Stomach (tissue), 9 donors: Measurements from ENCODE around the gene OSM. TPM values are rescaled to one million over a fixed set of nuclear protein-coding genes. Genes with fewer than 3 reads are reported as not detected.

Experiments used
- DNase-seq, 2 donors: peaks; one replicate each; pipeline versions ENCODE4 v3.0.0 to v3.0.0-alpha.2; 2013 to 2019
- H3K27ac ChIP-seq, 5 donors: fragments of 200-600 bp in 4 of 5; sonication (generic) in 4 of 5; one replicate each; pipeline ENCODE4 v1.5.1; 2013 to 2019; ENCODE audit warnings: mild to moderate bottlenecking in 1 of 5, moderate library complexity in 1 of 5
- H3K27me3 ChIP-seq, 3 donors: fragments of 200-600 bp; sonication (generic); one replicate each; pipeline ENCODE4 v1.5.1; 2017 to 2019; ENCODE audit warnings: mixed run types in 1 of 3
- H3K36me3 ChIP-seq, 4 donors: fragments of 200-600 bp; sonication (generic); 1 replicate in 3 of 4; 2 replicates in 1 of 4; pipeline ENCODE4 v1.5.1; 2016 to 2019
- H3K4me1 ChIP-seq, 4 donors: fragments of 200-600 bp; sonication (generic); one replicate each; pipeline ENCODE4 v1.5.1; 2016 to 2019
- H3K4me3 ChIP-seq, 4 donors: fragments of 200-600 bp; sonication (generic) in 3 of 4; one replicate each; pipeline ENCODE4 v1.5.1; 2016 to 2019; ENCODE audit warnings: mild to moderate bottlenecking in 1 of 4
- H3K9me3 ChIP-seq, 4 donors: fragments of 200-600 bp; sonication (generic); one replicate each; pipeline ENCODE4 v1.5.1; 2016 to 2019
- CTCF ChIP-seq, 7 experiments: fragments of 450-650 bp in 4 of 7; fragments of 200-600 bp in 3 of 7; sonication (generic) in 3 of 7; IDR thresholded peaks; one replicate each; pipeline ENCODE4 v1.5.1; 2016 to 2019; ENCODE audit warnings: antibody characterized with exemption in 7 of 7, control low read depth in 2 of 7, mild to moderate bottlenecking in 1 of 7
- EP300 ChIP-seq: sonication (generic); formaldehyde crosslinking; IDR thresholded peaks from one replicate; pipeline ENCODE4 v1.6.1; 2017; ENCODE audit warnings: antibody characterized with exemption
- POLR2A ChIP-seq, 4 donors: fragments of 450-650 bp; IDR thresholded peaks; one replicate each; pipeline ENCODE4 v1.6.1; 2016; ENCODE audit warnings: antibody characterized with exemption in 4 of 4, control low read depth in 2 of 4, mild to moderate bottlenecking in 1 of 4, moderate library complexity in 1 of 4
- POLR2AphosphoS5 ChIP-seq, 3 donors: sonication (generic); formaldehyde crosslinking; IDR thresholded peaks; one replicate each; pipeline ENCODE4 v1.6.1; 2016; ENCODE audit warnings: antibody characterized with exemption in 3 of 3
- WGBS, 5 donors: extraction: QIAGEN DNeasy Blood & Tissue Kit in 3 of 5; methylation state at CpG; one replicate each; pipeline versions ENCODE4 v1.1.5 to v1.1.7; 2013 to 2018; 5-methylcytosine and 5-hydroxymethylcytosine counted together
- intact Hi-C: fragments of 100-400 bp; cut with DNase I; formaldehyde crosslinking; loops from one replicate; pipeline ENCODE4 v1.15.1; 2023; ENCODE audit warnings: low total_unique reads
- polyA plus RNA-seq, 3 donors: library from polyadenylated mRNA; stranded (reverse); fragments of 200-250 nt; gene quantifications; one replicate each; pipeline ENCODE4 v1.2.3, GENCODE V29; 2013
- total RNA-seq, 5 donors: library from RNA; depleted of rRNA; stranded (reverse); fragments of >200 nt; gene quantifications; one replicate each; pipeline versions ENCODE4 v1.1.0 to v1.2.3, GENCODE V29; 2014 to 2016
- donor health status: healthy with polysubstance abuse.
- donor health status: Bipolar disorder and iron deficiency.
- donor health status: healthy.

Gene OSM
- total and polyA plus RNA-seq, 8 donors = 0.33 to 22.7 (median 1.2) TPM; not detected in 4

GRCh38 chr22:30222321-30222720, 44.3 kb downstream of the OSM start:
- WGBS, 5 donors = 80 to 87% (median 83%) methylated on average over 4 of the region's 4 CpGs
- no peak overlapping the region for H3K27ac ChIP-seq
- H3K4me1 ChIP-seq = peaks cover 0 to 17% (median 0%) of the 10 kb centered on the region in 4 donors
- H3K27me3 ChIP-seq = peaks cover 0 to 23% (median 0%) of the 10 kb centered on the region in 3 donors
- TF ChIP-seq CTCF (IDR thresholded peaks at IDR 0.05) (no peak), POLR2A (IDR thresholded peaks at IDR 0.05) (no peak), EP300 (no peak), POLR2AphosphoS5 (IDR thresholded peaks at IDR 0.05) (no peak)
- no peaks in the 10 kb centered on the region for H3K9me3 ChIP-seq
- H3K4me3 ChIP-seq = no peak overlapping the region
- DNase-seq = no peak
- intact Hi-C loops = no loop called here
- H3K36me3 ChIP-seq = no peaks in the 10 kb centered on the region

- Histone ChIP-seq H3K27ac (peak overlapping the region in 1 of 5 donors; percentile 23), H3K36me3 (no peaks in the 10 kb centered on the region), H3K9me3 (no peaks in the 10 kb centered on the region), H3K27me3 (peaks cover 0 to 23% (median 0%) of the 10 kb centered on the region in 3 donors), H3K4me3 (no peak overlapping the region), H3K4me1 (peaks cover 0 to 17% (median 0%) of the 10 kb centered on the region in 4 donors)
- DNase-seq = peak in 1 of 2 donors; percentile 66
- intact Hi-C loops = no loop called here
- WGBS, 5 donors = 72 to 80% (median 74%) methylated on average over 26 of the region's 26 CpGs
- TF ChIP-seq POLR2AphosphoS5 (IDR thresholded peaks at IDR 0.05) (no peak), EP300 (no peak), POLR2A (IDR thresholded peaks at IDR 0.05) (no peak), CTCF (IDR thresholded peaks at IDR 0.05) (no peak)
Measured at GRCh38 chr22:30221121-30221992, 45.3 kb downstream of the OSM start.

GRCh38 chr22:30220338-30221012, 46.2 kb downstream of the OSM start:
- TF ChIP-seq POLR2A (IDR thresholded peaks at IDR 0.05) = no peak
- no peak for TF ChIP-seq POLR2AphosphoS5 (IDR thresholded peaks at IDR 0.05)
- TF ChIP-seq CTCF (IDR thresholded peaks at IDR 0.05) = no peak
- no peak for TF ChIP-seq EP300
- Histone ChIP-seq H3K27ac (no peak overlapping the region), H3K36me3 (no peaks in the 10 kb centered on the region), H3K9me3 (no peaks in the 10 kb centered on the region), H3K27me3 (peaks cover 0 to 23% (median 0%) of the 10 kb centered on the region in 3 donors), H3K4me3 (no peak overlapping the region), H3K4me1 (peaks cover 0 to 17% (median 0%) of the 10 kb centered on the region in 4 donors)
- intact Hi-C loops = no loop called here
- DNase-seq = no peak
- WGBS, 5 donors = 80 to 88% (median 84%) methylated on average over 7 of the region's 7 CpGs

- intact Hi-C loops = no loop called here
- H3K9me3 ChIP-seq = no peaks in the 10 kb centered on the region
- TF ChIP-seq CTCF (IDR thresholded peaks at IDR 0.05) = no peak
- H3K36me3 ChIP-seq = no peaks in the 10 kb centered on the region
- H3K27ac ChIP-seq = no peak overlapping the region
- peaks cover 0 to 17% (median 0%) of the 10 kb centered on the region in 4 donors for H3K4me1 ChIP-seq
- H3K4me3 ChIP-seq = no peak overlapping the region
- peaks cover 0 to 23% (median 0%) of the 10 kb centered on the region in 3 donors for H3K27me3 ChIP-seq
- no peak for DNase-seq
Measured at GRCh38 chr22:30219668-30220278, 46.9 kb downstream of the OSM start.
